ENCODE measurements around the gene NCAM1.

Gene NCAM1

DNA sequence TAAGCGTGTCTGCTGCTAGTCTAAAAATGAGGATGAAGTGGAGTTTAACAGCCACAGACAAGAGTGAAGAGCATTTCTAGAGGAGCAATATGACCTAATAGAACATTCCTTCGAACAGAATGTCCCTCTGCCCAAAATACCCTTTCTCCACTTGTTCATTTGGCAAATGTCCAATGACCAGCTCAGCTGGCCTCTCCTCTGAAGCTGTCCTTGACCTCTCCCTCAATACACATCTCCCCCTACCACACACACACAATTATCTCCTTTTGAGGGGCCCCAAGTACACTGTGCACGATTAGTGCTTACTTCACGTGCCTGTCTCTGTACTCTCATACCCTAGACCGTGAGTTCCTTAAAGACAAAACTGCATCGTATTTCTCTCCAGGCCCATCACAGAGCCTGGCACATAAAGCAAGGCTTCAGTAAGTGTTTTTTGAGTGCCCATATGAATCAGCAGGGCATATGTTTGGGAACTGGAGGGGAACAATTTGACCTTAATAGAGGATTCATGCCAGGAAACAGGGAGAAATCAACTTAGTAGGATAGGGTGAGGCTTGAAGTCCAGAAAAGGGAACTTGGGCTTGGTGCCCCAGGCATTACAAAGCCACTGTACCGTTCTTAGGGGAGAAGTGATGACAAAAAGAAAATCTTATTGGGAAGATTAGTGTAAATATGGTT is 18.1 kb upstream of the NCAM1 start:
- H3K4me1 ChIP-seq: no peaks in the 10 kb centered on the region
- no peaks in the 10 kb centered on the region for H3K9me3 ChIP-seq (ENCODE audit: control insufficient read depth, low read length)
- TF ChIP-seq CTCF (IDR thresholded peaks at IDR 0.05): no peak
- H3K4me2 ChIP-seq (ENCODE audit: low read length): no peak overlapping the region
- H3K27ac ChIP-seq: no peak overlapping the region
- H3K4me3 ChIP-seq (ENCODE audit: low read depth, low read length): no peak overlapping the region
- no peaks in the 10 kb centered on the region for H3K36me3 ChIP-seq (ENCODE audit: control insufficient read depth, insufficient read depth, low read length)
- H3K79me2 ChIP-seq: no peaks in the 10 kb centered on the region
- H3K9ac ChIP-seq: no peak overlapping the region
- no peaks in the 10 kb centered on the region for H3K27me3 ChIP-seq (ENCODE audit: control insufficient read depth, insufficient read depth, low read length)
- no peak overlapping the region for H2AFZ ChIP-seq

DNA sequence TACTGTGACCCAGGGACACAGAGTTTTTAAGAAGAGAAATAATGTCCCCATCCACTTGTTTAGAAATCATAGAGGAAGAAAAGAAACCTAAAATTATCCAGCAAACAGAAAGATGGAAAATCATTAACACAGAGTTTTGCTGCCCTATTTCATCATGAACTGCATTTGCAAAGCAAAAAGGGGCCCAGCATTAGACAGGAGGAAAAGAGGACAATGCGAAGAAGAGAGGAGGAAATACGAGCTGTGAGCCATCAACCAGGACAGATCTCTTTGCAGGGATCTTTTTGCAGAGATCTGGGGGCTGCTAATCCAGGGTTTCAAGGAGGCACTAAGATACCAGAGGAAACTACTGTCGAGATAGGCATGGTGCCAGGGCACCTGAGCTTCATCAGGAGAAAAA is 14.4 kb upstream of the NCAM1 start:
- H3K27me3 ChIP-seq (ENCODE audit: control insufficient read depth, insufficient read depth, low read length): no peaks in the 10 kb centered on the region
- no peak for TF ChIP-seq CTCF (IDR thresholded peaks at IDR 0.05)
- no peaks in the 10 kb centered on the region for H3K36me3 ChIP-seq (ENCODE audit: control insufficient read depth, insufficient read depth, low read length)
- H3K9ac ChIP-seq: no peak overlapping the region
- no peak overlapping the region for H2AFZ ChIP-seq
- no peaks in the 10 kb centered on the region for H3K9me3 ChIP-seq (ENCODE audit: control insufficient read depth, low read length)
- H3K4me2 ChIP-seq (ENCODE audit: low read length): no peak overlapping the region
- no peak overlapping the region for H3K27ac ChIP-seq
- no peaks in the 10 kb centered on the region for H3K4me1 ChIP-seq
- H3K4me3 ChIP-seq (ENCODE audit: low read depth, low read length): no peak overlapping the region
- H3K79me2 ChIP-seq: no peaks in the 10 kb centered on the region

DNA sequence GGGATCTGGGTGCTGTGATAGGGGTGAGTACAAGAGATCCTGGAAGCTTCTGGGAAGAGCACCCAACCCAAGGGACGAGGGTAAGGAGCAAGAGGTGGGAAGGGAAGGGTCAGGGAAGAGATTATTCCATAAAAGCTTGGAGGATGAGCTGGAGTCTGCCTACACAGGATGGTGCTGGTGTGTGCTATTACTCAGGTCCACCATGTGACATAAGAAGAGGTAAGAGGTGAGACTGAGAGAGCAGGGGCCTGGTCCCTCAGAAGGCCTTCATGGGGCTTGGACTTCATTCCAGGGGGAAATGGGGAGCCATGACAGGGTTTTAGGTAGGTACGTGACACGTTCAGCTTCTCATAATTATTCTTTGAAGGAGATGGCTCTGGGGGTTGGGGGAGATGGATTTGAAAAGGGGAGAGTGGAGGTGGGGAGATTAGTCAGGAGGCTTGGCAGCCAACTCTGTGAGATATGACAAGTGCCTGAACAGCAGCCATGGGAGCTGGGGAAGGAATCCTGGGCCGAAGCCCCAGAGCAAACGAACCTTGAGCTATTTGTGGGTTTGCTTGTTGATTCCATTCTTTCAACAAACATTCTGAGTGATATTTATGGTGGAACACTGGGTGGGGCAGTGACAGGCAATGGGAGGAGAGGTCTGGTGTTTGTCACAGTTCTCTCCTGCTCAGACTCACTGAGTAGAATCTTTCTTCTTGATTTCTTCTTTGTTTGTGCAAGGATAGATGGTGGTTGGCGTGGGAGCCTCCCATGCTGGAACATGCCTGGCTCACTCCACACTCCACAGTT is 11.2 kb upstream of the NCAM1 start:
- TF ChIP-seq CTCF (IDR thresholded peaks at IDR 0.05): no peak
- Histone ChIP-seq H3K4me2 (ENCODE audit: low read length) (no peak overlapping the region), H3K4me3 (ENCODE audit: low read depth, low read length) (no peak overlapping the region), H3K4me1 (no peaks in the 10 kb centered on the region), H2AFZ (no peak overlapping the region), H3K9ac (no peak overlapping the region), H3K9me3 (ENCODE audit: control insufficient read depth, low read length) (no peaks in the 10 kb centered on the region), H3K27ac (no peak overlapping the region), H3K27me3 (ENCODE audit: control insufficient read depth, insufficient read depth, low read length) (no peaks in the 10 kb centered on the region), H3K79me2 (no peaks in the 10 kb centered on the region), H3K36me3 (ENCODE audit: control insufficient read depth, insufficient read depth, low read length) (no peaks in the 10 kb centered on the region)

- Histone ChIP-seq H3K9ac (no peak overlapping the region), H3K4me1 (no peaks in the 10 kb centered on the region), H3K27me3 (ENCODE audit: control insufficient read depth, insufficient read depth, low read length) (no peaks in the 10 kb centered on the region), H2AFZ (no peak overlapping the region), H3K4me2 (ENCODE audit: low read length) (no peak overlapping the region), H3K36me3 (ENCODE audit: control insufficient read depth, insufficient read depth, low read length) (no peaks in the 10 kb centered on the region), H3K27ac (no peak overlapping the region), H3K9me3 (ENCODE audit: control insufficient read depth, low read length) (no peaks in the 10 kb centered on the region), H3K79me2 (no peaks in the 10 kb centered on the region), H3K4me3 (ENCODE audit: low read depth, low read length) (no peak overlapping the region)
- no peak for TF ChIP-seq CTCF (IDR thresholded peaks at IDR 0.05)
Observed at GRCh38 chr11:112958670-112959069, 2.5 kb upstream of the NCAM1 start.
